Subcutaneous abdominal adipose tissue (tissue), 5 donors: Measurements from ENCODE around the gene DPP9.

ENCODE experiments used
- H3K27ac ChIP-seq: one replicate; pipeline ENCODE4 v1.7.0; 2013; ENCODE audit warnings: low read depth, mild to moderate bottlenecking, inconsistent platforms, low read length, moderate library complexity
- H3K27me3 ChIP-seq, 5 donors: one replicate each; pipeline ENCODE4 v1.7.0; 2013; ENCODE audit warnings: low read length in 5 of 5, inconsistent platforms in 1 of 5; ENCODE audit not compliant: control insufficient read depth in 5 of 5, insufficient read depth in 4 of 5
- H3K36me3 ChIP-seq, 5 donors: one replicate each; pipeline ENCODE4 v1.7.0; 2013; ENCODE audit warnings: low read length in 5 of 5; ENCODE audit not compliant: control insufficient read depth in 5 of 5, insufficient read depth in 5 of 5
- H3K4me1 ChIP-seq, 5 donors: one replicate each; pipeline ENCODE4 v1.7.0; 2013; ENCODE audit warnings: low read length in 5 of 5, mild to moderate bottlenecking in 3 of 5, moderate library complexity in 1 of 5; ENCODE audit not compliant: control insufficient read depth in 5 of 5, insufficient read depth in 5 of 5
- H3K4me3 ChIP-seq, 5 donors: one replicate each; pipeline ENCODE4 v1.7.0; 2013; ENCODE audit warnings: low read length in 5 of 5, low read depth in 1 of 5
- H3K9ac ChIP-seq, 5 donors: one replicate each; pipeline ENCODE4 v1.7.0; 2013; ENCODE audit warnings: low read length in 5 of 5, mild to moderate bottlenecking in 4 of 5, moderate library complexity in 3 of 5
- H3K9me3 ChIP-seq, 5 donors: one replicate each; pipeline ENCODE4 v1.7.0; 2013; ENCODE audit warnings: low read length in 5 of 5; ENCODE audit not compliant: control insufficient read depth in 5 of 5
- donor health status: healthy.
- donor health status: healthy.
- donor health status: healthy.
- donor health status: healthy.
- donor health status: healthy.

Gene DPP9

DNA sequence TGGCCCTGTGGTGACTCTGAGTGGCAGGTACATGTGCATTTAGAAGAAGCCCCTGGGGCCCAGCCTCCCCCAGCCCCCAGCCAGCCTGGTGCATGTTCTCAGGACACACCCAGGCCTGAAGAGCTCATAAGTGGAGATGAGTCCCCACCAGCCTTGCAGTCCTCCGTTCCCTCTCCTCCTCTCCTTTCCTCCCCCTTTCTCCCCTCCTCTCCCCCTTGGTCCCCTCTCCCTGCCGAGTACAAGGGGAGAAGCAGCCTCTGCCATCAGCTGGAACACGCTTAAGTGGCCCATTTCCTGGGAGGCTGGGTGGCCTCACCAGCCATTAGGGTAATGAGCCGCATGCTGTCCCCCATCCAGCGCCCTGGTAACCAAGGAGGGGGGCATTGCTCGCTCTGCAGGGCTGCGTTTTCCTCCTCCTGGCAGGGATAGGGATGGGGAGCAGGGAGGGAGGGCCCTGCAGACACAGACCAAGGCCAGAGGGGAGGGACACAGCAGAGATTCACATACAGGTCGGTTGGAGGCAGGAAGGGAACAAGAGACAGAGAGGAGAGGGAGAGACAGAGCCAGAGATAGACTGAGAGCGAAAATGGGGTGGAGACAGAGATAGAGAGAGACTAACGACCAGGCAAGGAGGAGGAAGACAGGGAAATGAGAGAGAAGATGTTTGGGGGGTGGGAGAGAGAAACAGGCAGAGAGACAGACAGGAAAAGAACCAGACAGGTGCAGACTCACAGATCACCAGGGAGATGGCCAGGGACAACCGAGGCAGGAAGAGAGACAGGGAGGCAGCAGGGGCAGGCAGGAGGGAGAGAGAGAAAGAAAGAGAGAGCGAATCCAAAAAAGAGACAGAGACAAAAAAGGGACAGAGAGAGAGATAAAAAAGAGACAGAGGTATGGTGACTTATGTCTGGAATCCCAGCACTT lies 19.3 kb upstream of the DPP9 start:
- Histone ChIP-seq H3K9me3 (no peaks in the 10 kb centered on the region), H3K4me1 (peaks cover 8 to 28% (median 18%) of the 10 kb centered on the region in 5 donors), H3K36me3 (no peaks in the 10 kb centered on the region), H3K27me3 (peaks cover 0 to 4% (median under 1%) of the 10 kb centered on the region in 5 donors), H3K4me3 (no peak overlapping the region), H3K9ac (no peak overlapping the region), H3K27ac (no peak overlapping the region)

DNA sequence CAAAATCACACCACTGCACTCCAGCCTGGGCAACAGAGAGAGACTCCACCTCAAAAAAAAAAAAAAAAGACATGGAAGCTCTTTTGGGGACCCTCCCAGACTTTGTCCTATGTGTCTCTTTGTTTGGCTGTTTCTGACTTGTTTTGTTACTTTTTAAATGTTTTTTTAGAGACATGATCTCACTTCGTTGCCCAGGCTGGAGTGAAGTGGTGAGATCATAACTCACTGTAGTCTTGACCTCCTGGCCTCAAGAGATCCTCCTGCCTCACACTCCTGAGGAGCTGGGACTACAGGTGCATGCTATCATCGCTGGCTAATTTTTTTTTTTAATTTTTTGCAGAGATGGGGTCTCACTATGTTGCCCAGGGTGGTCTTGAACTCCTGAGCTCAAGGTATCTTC lies 16.4 kb upstream of the DPP9 start:
- Histone ChIP-seq H3K4me3 (no peak overlapping the region), H3K9ac (no peak overlapping the region), H3K36me3 (no peaks in the 10 kb centered on the region), H3K4me1 (peaks cover 7 to 26% (median 17%) of the 10 kb centered on the region in 5 donors), H3K27me3 (peaks cover 0 to 10% (median 0%) of the 10 kb centered on the region in 5 donors), H3K9me3 (no peaks in the 10 kb centered on the region), H3K27ac (no peak overlapping the region)

DNA sequence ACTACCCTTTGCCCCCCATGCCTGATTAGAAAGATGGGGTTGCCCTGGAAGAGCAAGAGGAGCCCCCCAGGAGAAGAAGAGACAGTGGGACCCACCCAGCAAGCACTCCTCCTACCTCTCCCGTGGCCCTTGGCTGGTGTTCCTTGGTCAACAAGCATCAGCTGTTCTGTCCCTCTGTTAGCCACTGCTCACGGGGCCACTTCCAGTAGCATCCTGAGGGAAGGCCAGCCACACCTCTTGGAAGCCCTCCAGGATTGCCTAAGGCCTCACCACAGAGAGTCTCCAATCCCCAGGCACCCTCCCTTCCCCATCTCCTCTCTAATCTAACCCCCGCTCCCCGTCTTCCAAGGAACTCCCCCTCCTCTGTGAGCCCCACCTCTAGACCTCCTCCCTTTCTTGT lies 15.1 kb upstream of the DPP9 start:
- no peak overlapping the region for H3K27ac ChIP-seq
- H3K4me1 ChIP-seq, result peaks cover 3 to 17% (median 12%) of the 10 kb centered on the region in 5 donors
- no peak overlapping the region for H3K4me3 ChIP-seq
- H3K36me3 ChIP-seq, result no peaks in the 10 kb centered on the region
- no peak overlapping the region for H3K9ac ChIP-seq
- H3K9me3 ChIP-seq, result no peaks in the 10 kb centered on the region
- peaks cover 0 to 10% (median 0%) of the 10 kb centered on the region in 5 donors for H3K27me3 ChIP-seq

GRCh38 chr19:4737955-4738600 lies 14.4 kb upstream of the DPP9 start:
- Histone ChIP-seq H3K36me3 (no peaks in the 10 kb centered on the region), H3K9me3 (no peaks in the 10 kb centered on the region)

GRCh38 chr19:4733755-4734345 lies 10.2 kb upstream of the DPP9 start:
- H3K27me3 ChIP-seq, result peaks cover 0 to 10% (median 0%) of the 10 kb centered on the region in 5 donors
- no peaks in the 10 kb centered on the region for H3K9me3 ChIP-seq
- H3K9ac ChIP-seq, result no peak overlapping the region
- no peaks in the 10 kb centered on the region for H3K36me3 ChIP-seq
- no peak overlapping the region for H3K27ac ChIP-seq
- H3K4me1 ChIP-seq, result peaks cover 0 to 8% (median 0%) of the 10 kb centered on the region in 5 donors
- no peak overlapping the region for H3K4me3 ChIP-seq

More at GRCh38 chr19:4737955-4738600, 14.4 kb upstream of the DPP9 start:
- Histone ChIP-seq H3K9ac (no peak overlapping the region), H3K27me3 (peaks cover 0 to 10% (median 0%) of the 10 kb centered on the region in 5 donors), H3K4me3 (no peak overlapping the region), H3K27ac (no peak overlapping the region), H3K4me1 (peaks cover 3 to 16% (median 11%) of the 10 kb centered on the region in 5 donors)

GRCh38 chr19:4732680-4733114 lies 9.1 kb upstream of the DPP9 start:
- Histone ChIP-seq H3K4me1 (peaks cover 0 to 4% (median 0%) of the 10 kb centered on the region in 5 donors), H3K9ac (no peak overlapping the region), H3K27me3 (peaks cover 0 to 7% (median 0%) of the 10 kb centered on the region in 5 donors), H3K4me3 (peak overlapping the region in 1 of 5 donors; percentile 39), H3K36me3 (no peaks in the 10 kb centered on the region), H3K27ac (no peak overlapping the region), H3K9me3 (no peaks in the 10 kb centered on the region)

GRCh38 chr19:4730740-4731171 lies 7.1 kb upstream of the DPP9 start:
- Histone ChIP-seq H3K9me3 (no peaks in the 10 kb centered on the region), H3K27me3 (no peaks in the 10 kb centered on the region), H3K9ac (no peak overlapping the region), H3K4me3 (no peak overlapping the region), H3K4me1 (peaks cover 0 to 4% (median 0%) of the 10 kb centered on the region in 5 donors), H3K36me3 (no peaks in the 10 kb centered on the region), H3K27ac (no peak overlapping the region)

DNA sequence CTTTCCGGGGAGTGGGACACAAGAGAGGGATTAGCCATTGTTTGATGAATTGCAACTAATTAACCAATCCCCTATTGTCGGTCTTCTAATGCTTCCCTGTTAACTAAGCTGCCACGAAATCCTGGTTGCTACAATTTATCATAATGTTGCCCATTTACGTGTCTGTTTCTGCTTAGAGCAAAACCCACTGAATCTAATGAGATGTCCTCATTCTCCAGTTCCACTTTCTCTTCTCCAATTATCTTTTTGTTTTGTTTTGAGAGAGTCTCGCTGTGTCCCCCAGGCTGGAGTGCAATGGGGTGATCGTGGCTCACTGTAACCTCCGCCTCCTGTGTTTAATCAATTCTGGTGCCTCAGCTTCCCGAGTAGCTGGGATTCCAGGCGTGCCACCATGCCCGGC lies 5.2 kb upstream of the DPP9 start:
- no peaks in the 10 kb centered on the region for H3K36me3 ChIP-seq
- H3K9me3 ChIP-seq, result no peaks in the 10 kb centered on the region
- H3K27me3 ChIP-seq, result no peaks in the 10 kb centered on the region
- no peak overlapping the region for H3K9ac ChIP-seq
- H3K27ac ChIP-seq, result no peak overlapping the region
- peaks cover 3 to 11% (median 6%) of the 10 kb centered on the region in 5 donors for H3K4me1 ChIP-seq
- H3K4me3 ChIP-seq, result no peak overlapping the region

DNA sequence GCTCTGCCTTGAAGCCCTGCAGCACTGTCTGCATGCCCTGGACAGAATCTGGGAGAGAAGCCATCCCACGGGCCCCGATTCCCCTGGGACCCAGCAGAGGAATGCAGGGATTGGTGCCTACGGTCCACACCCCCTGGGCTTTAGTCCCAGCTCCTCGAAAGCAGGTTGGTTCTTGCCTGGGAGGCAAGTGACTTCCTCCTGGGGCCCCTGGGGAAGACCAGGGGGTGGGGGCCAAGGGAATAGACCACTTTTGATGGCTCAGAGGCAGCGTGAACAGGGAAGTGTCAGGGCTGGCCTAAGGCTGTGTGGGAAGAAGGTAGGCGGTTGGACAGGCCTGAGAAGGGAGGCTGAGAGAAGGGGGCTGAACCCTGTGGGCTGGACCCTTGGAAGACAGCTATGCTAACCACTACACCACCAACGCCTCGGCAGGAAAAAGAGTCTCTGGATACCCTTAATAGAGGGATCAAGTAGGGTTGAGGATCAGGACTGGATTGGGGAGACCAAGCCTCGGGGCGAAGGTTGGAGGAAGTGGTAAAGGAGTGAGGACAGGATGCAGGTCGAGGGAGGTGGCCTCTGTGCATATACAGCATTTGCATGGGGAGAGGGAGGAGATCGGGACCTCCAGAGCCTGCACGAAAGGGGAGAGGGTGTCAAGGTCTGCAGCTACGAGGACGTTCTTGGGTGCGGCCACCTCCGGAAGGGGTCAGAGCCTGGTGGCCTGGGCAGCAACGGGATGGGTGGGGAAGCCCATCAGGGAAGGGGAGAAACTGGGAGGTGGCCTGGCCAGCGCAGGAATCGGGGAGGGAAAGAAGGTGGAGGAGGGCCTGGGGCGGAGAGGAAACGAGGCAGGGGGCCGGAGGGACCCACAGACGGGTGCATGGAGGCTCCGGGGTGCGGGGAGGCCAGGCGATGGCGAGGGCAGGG lies 709 bp downstream of the DPP9 start:
- Histone ChIP-seq H3K27me3 (no peaks in the 10 kb centered on the region), H3K4me3 (peak overlapping the region; percentile 91 to 98 (median 95)), H3K9me3 (no peaks in the 10 kb centered on the region), H3K9ac (peak overlapping the region; percentile 82 to 97 (median 87)), H3K4me1 (peaks cover 8 to 30% (median 23%) of the 10 kb centered on the region in 5 donors), H3K36me3 (peaks cover 0 to 31% (median 30%) of the 10 kb centered on the region in 5 donors), H3K27ac (peak overlapping the region; percentile 84)
